HuH-7 (cell line): Measurements from ENCODE around the gene CNEP1R1.

ENCODE experiments used
- DNase-seq: peaks from one replicate; pipeline ENCODE4 v3.0.0; 2011; ENCODE audit warnings: low spot score

Gene CNEP1R1

DNA sequence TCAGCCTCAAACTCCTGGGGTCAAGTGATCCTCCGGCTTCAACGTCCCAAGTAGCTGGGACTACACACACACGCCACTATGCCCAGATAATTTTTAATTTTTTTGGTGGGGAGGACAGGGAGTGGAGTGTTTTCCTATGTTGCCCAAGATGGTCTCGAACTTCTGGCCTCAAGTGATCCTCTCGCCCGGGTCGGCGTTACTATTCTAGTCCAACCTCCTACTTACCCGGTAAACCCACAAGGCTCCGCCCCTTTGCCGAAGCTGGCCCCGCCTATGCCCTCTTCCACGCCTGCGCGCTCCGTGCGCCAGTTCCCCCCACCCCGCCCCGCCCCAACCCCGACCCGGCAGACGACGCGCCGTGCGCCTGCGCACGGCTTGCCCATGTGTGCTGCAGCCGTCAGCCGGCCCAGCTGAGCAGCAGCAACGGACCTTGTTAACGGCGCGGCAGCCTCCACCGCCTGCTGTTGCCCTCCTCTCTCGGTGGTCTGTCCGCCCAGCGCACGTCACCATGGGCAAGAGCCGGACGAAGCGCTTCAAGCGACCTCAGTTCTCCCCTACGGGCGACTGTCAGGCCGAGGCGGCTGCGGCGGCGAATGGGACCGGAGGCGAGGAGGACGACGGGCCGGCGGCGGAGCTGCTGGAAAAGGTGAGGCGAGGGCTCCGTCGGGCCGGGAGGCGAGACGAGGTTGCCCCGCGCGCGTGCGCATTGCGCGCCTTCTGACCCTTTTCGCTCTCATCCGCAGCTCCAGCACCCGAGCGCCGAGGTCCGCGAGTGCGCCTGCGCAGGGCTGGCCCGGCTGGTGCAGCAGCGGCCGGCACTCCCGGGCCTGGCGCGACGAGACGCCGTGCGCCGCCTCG is 40.8 kb downstream of the CNEP1R1 start, which contains the start of gene HEATR3:
TSS of gene HEATR3 (plus strand) at position 347 of the 858 bp plus-strand sequence. CDS start at position 509, 162 bp downstream.
- peak; percentile 87 for DNase-seq

DNA sequence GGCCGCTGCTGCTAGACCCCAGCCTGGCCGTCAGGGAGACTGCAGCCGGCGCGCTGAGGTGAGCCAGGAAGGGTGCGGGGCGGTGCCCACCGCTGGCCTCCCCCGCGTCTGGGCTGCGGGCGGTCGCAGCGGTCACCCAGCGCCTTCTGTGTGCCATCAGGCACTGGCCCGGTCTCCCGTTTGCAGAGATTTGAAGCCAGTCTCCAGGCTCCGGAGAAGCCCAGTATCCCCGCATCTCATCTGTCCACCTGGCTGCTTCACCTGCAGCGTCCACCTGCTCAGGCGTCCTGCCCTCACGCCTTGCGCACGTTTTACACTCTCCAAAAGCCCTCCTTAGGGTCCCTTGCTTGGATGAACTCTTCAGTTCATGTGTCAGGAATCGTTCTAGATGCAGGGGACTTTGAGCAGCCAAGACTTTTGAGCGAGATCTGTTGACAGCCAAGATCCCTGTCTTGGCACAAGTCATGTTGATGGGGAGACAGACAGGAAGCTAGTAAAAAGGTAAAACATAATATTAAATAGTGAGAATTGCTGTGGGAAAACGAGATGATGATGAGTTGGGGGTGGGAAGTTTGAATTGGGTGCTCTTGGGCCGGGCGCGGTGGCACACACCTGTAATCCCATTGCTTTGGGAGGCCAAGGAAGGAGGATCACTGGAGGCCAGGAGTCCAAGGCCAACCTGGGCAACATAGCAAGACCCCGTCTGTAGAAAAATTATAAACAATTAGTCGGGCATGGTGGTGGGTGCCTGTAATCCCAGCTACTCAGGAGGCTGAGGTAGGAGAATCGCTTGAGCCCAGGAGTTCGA is 41.7 kb downstream of the CNEP1R1 start:
- DNase-seq, result no peak

DNA sequence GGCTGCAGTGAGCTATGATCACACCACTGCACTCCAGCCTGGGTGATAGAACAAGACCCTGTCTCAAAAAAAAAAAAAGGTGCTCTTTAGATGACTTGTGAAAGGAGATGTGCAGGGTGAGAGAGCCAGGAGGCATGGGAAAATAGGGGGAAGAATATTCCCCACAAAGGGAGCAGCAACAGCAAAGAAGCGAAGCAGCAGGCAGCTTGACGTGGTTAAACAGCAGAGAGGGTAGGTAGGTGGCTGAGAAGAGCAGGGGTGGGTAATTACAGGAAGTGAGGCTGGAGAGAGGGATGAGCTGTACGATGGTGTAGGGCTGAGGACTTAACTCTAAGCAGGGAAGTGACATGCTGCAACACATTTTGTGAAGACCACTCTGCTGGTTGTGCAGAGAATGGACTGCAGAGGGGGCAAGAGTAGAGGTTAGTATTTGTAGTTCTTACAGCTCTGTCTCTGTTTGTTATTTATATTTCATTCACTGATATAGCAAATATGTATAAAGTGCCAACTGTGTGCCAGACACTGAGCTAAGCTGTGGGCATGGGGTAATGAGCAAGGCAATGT is 42.3 kb downstream of the CNEP1R1 start:
- DNase-seq, result peak; percentile 34

DNA sequence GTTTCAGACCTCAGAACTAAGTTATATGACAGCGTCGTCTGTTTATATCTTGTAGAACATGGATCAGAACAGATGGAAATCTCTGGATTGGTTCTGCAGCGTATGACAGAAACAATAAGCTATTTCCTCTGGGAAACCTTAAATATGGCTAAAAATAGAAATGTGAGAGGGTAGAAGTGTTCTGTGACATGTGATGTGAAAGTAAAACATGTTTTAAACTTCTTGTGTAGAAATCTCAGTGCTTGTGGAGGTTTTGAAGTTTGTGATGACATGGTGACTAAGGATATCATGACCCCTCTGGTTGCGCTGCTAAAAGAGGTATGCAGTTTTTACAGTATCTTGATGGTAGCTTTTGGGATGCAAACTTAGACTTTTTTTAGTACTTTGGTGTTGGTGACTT is 43.5 kb downstream of the CNEP1R1 start:
- no peak for DNase-seq

DNA sequence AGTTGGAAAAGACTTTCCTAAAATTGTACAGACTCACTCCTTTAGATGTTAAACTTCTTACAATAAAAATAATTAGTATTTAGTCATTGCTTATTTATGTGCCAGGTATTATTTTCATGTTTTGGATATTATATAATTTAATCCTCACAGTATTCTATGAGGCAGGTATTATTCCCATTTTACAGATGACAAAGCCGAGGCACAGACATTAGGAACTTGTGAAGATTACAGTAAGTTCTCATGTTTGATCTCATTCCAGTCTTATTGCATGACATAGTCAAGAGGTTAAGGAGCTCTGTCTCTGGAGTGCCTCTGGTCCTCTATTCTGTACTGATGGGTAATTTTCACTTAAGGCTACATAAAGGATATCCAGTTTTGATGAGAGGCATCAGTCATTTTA is 44.0 kb downstream of the CNEP1R1 start:
- DNase-seq, result no peak

DNA sequence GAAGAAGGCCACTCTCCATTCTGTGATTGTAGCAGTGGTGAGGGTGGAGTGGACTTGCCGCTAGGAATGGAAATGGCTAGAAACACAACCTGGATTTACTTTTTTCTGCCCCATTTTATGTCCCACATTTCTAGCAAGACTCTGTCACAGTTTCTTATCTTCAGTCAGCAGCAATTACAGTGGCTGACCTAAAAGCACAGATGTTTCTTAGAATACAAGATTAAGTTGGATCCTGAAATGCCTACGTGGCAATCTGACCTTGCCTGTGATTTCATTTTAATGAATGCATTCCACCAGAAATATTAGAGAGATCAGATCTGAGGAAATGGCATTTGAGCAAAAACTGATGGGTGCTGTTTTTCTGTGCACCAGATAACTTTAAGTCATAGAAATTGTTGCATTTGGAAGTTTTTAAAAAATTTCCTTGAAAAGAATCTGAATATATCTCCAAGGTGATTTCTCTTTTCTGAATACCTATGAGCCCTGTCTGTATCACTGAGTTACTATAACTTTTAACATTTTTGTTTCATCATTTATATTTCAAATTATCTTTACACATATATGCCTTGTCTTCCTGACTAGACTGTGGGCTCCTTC is 46.1 kb downstream of the CNEP1R1 start:
- DNase-seq, result no peak

DNA sequence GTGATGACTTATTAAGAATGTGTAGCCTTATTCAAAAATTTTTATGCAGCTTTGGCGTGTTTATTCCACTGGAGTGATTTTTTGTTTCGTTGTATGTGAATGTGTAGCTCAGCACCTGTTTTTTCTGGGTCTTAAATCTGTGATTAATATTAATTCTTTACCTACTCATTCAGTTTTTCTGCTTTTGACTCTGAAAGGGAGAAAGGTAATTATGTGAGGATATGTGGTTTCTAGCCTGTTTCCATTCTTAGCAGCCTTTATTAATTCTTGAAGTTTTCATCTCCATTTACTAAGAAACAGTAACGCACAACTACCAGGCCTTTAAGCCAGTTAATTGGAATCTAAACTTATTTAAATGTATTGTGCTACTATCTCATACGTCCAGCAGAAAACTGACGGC is 47.7 kb downstream of the CNEP1R1 start:
- no peak for DNase-seq

DNA sequence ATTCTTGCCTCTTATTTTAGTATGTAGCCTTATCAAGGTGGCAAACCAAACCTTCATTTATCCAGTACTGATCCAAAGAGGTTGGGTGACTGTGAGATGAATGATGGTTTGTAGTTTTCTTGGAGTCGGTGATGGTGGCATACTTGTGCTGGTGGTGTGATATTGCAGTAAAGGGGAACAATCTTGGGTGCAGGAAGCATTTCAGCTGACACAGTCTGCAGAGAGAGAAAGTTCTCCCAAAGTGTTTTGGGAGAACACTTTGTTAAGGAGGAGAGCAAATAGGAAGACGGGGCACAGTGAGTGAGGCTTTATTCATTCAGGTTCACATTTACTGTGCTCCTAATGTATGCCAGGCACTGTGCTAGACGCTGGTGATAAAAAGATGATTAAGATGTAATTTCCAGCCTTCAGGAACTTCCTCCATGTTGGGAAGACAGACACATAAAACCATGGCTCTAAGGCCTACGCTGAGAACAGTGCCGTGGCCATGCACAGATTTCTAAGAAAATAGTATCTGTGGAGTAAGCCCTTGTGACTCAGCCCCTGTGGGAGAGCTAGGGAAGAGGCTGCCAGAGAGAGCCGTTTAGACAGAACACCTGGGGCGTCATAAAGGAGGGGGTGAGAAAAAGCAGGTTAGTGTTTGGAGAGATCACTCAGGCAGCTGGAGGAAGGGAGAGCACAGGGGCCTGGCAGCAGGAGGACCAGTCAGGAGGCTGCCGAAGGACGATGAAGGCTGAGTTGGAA is 54.5 kb downstream of the CNEP1R1 start:
- DNase-seq, result no peak

DNA sequence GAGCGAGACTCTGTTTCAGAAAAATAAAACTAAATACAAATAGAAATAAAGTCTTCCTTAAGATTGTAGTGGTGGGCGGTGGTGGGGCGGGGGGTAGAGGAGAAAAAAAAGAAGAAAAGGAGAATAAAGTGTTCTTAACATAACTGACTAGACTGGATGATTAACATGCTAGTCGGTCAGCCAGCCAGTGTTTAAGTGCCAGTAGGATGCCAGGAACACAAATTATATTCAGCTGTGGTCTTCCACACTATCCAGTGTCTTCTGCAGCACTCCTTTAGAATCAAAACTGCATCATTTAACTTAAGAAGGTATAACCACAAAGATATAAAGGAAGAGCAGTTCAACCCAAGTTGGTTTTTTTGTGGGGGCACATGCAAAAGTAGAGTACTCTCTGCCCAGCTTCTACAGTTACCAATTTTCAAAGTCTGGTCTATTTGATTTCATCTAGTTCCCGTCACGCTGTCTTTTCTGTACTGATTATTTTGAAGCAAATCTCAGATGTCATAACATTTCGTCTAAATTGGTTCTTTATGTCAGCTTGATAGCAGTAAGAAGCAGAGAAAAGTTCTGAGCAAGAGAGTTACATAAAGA is 56.5 kb downstream of the CNEP1R1 start:
- DNase-seq, result no peak

DNA sequence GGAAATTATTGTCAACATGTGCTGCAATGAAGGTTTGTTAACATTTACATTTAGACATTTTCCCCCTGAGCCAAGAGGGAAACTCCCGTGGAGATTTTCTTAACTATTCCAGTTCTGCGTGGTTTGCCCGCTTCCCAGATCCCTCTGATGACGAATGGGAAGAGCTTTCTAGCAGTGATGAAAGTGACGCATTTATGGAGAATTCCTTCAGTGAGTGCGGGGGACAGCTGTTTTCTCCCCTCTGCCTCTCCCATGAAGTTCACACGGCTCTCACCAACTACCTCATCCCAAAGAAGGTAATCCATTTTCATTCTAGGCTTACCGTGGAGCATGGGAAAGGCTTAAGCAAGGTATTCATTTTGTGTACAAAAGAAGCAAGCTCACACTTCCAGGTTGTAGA is 59.0 kb downstream of the CNEP1R1 start:
- no peak for DNase-seq

DNA sequence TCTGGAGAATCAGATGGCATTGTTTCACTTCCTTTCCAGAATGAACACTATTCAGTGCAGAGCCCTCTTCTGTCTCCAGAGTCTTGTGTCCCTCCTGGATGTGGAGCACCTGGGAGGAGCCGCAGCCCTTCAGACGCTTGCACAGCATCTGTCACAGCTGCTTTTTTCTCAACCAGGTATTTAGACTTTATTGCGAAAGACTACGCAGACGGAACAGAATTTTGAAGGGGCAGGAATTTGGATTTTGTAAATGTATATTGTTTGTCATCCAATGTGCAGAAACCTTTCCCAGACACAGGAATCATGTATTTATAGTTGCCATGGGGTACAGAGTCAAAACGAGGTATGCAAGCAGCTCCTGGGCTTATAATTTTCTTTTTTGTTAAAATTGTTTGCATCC is 61.2 kb downstream of the CNEP1R1 start:
- no peak for DNase-seq
